K562 (cell line): ENCODE measurements around the gene FES. TPM values are rescaled to one million over a fixed set of nuclear protein-coding genes. Genes with fewer than 3 reads are reported as not detected.

ENCODE experiments used
- CC2D1A ChIP-seq: fragments of 450-650 bp; IDR thresholded peaks from 2 replicates; pipeline ENCODE4 v1.6.1; 2017; ENCODE audit warnings: mild to moderate bottlenecking
- EWSR1 ChIP-seq: fragments of 450-650 bp; IDR thresholded peaks from 2 replicates; pipeline ENCODE4 v1.6.1; 2018; ENCODE audit warnings: borderline replicate concordance, mild to moderate bottlenecking, low read depth, moderate library complexity; ENCODE audit not compliant: partially characterized antibody
- GATAD2B ChIP-seq: fragments of 450-650 bp; IDR thresholded peaks from 2 replicates; pipeline ENCODE4 v1.6.1; 2017; ENCODE audit warnings: mild to moderate bottlenecking, borderline replicate concordance
- HNRNPH1 ChIP-seq: fragments of 200-400 bp; formaldehyde crosslinking; optimal IDR thresholded peaks from 2 replicates; pipeline ENCODE3; 2017; ENCODE audit warnings: low read depth, mild to moderate bottlenecking, low read length, moderate library complexity
- ILF3 ChIP-seq: fragments of 450-650 bp; IDR thresholded peaks from 2 replicates; pipeline ENCODE4 v1.6.1; 2018; ENCODE audit warnings: antibody characterized with exemption, mild to moderate bottlenecking, moderate library complexity, borderline replicate concordance
- LEF1 ChIP-seq: fragments of 450-650 bp; IDR thresholded peaks from 2 replicates; pipeline ENCODE4 v1.6.1; 2016; ENCODE audit warnings: mild to moderate bottlenecking
- MAZ ChIP-seq, 2 experiments: fragments of 450-650 bp in 1 of 2; sonication (generic) in 1 of 2; formaldehyde crosslinking; IDR thresholded peaks in 1 of 2; conservative IDR thresholded peaks in 1 of 2; 2 replicates each; pipeline versions ENCODE4 v1.4.0 to v1.5.0; 2020; ENCODE audit warnings: mild to moderate bottlenecking in 1 of 2, missing genetic modification reagents in 1 of 2
- NFRKB ChIP-seq: fragments of 450-650 bp; IDR thresholded peaks from 2 replicates; pipeline ENCODE4 v1.6.1; 2016; ENCODE audit warnings: low read depth
- POLR2G ChIP-seq: fragments of 200-400 bp; formaldehyde crosslinking; IDR thresholded peaks from 2 replicates; pipeline ENCODE4 v1.6.1; 2017; ENCODE audit warnings: low read depth, mild to moderate bottlenecking, antibody characterized with exemption, low read length, moderate library complexity
- PRMT5 ChIP-seq: sonication (generic); formaldehyde crosslinking; IDR thresholded peaks from 2 replicates; pipeline ENCODE4 v1.5.0; 2020; ENCODE audit warnings: missing genetic modification reagents
- RBBP5 ChIP-seq: fragments of 200-600 bp; sonication (generic); IDR thresholded peaks from 2 replicates; pipeline ENCODE4 v1.6.1; 2012; ENCODE audit warnings: borderline replicate concordance, mild to moderate bottlenecking, low read length, control low read depth, inconsistent platforms; ENCODE audit not compliant: insufficient read depth, poor library complexity, severe bottlenecking
- RCOR1 ChIP-seq, 2 experiments: IDR thresholded peaks; 2 replicates each; pipeline ENCODE4 v1.6.1; 2012; ENCODE audit warnings: low read depth in 2 of 2, low read length in 2 of 2, borderline replicate concordance in 1 of 2, improper control_type of control experiment in 1 of 2
- SMARCE1 ChIP-seq: fragments of 450-650 bp; IDR thresholded peaks from 2 replicates; pipeline ENCODE4 v1.7.1; 2016; ENCODE audit warnings: mild to moderate bottlenecking
- XRCC3 ChIP-seq: fragments of 450-650 bp; IDR thresholded peaks from 2 replicates; pipeline ENCODE4 v1.6.1; 2017; ENCODE audit warnings: mild to moderate bottlenecking, moderate library complexity
- polyA plus RNA-seq, 8 experiments: library from polyadenylated mRNA; depleted of rRNA in 4 of 8; stranded (reverse) in 5 of 8; unstranded in 3 of 8; fragments of >200 nt; fragmentation: Nextera tagmentation in 2 of 8; fragmentation: Illumina TruSeq in 1 of 8; extraction: Ambion mirVana in 2 of 8; extraction: Trizol in 1 of 8; gene quantifications; 2 replicates each; pipeline versions ENCODE4 v1.2.1 to v1.2.3, GENCODE V29; 2011 to 2014; ENCODE audit warnings: inconsistent platforms in 1 of 8, missing spikeins in 1 of 8
- total RNA-seq, 7 experiments: library from RNA; depleted of rRNA in 6 of 7; stranded (reverse); fragments of >200 nt in 6 of 7; fragmentation: Illumina TruSeq in 2 of 7; extraction: Trizol in 2 of 7; gene quantifications; 2 replicates each; pipeline versions ENCODE4 v1.2.1 to v1.2.3, GENCODE V29; 2011 to 2021; ENCODE audit warnings: low replicate concordance in 1 of 7
- TF ChIP-seq, protein P1 (sequence below): fragments of 450-650 bp; IDR thresholded peaks from 2 replicates; pipeline ENCODE4 v1.6.1; 2016; ENCODE audit warnings: mild to moderate bottlenecking, moderate library complexity

Gene FES
- total and polyA plus RNA-seq, 9 of the 15 experiments (the other 6 are each of a cell fraction or from before 2014, with no cell fraction given) = 0.38 to 2.6 (median 0.82) TPM

GRCh38 chr15:90902840-90903732, 18.8 kb downstream of the FES start, which contains the start of gene MAN2A2 (continued):
- TF ChIP-seq, protein P1, sequence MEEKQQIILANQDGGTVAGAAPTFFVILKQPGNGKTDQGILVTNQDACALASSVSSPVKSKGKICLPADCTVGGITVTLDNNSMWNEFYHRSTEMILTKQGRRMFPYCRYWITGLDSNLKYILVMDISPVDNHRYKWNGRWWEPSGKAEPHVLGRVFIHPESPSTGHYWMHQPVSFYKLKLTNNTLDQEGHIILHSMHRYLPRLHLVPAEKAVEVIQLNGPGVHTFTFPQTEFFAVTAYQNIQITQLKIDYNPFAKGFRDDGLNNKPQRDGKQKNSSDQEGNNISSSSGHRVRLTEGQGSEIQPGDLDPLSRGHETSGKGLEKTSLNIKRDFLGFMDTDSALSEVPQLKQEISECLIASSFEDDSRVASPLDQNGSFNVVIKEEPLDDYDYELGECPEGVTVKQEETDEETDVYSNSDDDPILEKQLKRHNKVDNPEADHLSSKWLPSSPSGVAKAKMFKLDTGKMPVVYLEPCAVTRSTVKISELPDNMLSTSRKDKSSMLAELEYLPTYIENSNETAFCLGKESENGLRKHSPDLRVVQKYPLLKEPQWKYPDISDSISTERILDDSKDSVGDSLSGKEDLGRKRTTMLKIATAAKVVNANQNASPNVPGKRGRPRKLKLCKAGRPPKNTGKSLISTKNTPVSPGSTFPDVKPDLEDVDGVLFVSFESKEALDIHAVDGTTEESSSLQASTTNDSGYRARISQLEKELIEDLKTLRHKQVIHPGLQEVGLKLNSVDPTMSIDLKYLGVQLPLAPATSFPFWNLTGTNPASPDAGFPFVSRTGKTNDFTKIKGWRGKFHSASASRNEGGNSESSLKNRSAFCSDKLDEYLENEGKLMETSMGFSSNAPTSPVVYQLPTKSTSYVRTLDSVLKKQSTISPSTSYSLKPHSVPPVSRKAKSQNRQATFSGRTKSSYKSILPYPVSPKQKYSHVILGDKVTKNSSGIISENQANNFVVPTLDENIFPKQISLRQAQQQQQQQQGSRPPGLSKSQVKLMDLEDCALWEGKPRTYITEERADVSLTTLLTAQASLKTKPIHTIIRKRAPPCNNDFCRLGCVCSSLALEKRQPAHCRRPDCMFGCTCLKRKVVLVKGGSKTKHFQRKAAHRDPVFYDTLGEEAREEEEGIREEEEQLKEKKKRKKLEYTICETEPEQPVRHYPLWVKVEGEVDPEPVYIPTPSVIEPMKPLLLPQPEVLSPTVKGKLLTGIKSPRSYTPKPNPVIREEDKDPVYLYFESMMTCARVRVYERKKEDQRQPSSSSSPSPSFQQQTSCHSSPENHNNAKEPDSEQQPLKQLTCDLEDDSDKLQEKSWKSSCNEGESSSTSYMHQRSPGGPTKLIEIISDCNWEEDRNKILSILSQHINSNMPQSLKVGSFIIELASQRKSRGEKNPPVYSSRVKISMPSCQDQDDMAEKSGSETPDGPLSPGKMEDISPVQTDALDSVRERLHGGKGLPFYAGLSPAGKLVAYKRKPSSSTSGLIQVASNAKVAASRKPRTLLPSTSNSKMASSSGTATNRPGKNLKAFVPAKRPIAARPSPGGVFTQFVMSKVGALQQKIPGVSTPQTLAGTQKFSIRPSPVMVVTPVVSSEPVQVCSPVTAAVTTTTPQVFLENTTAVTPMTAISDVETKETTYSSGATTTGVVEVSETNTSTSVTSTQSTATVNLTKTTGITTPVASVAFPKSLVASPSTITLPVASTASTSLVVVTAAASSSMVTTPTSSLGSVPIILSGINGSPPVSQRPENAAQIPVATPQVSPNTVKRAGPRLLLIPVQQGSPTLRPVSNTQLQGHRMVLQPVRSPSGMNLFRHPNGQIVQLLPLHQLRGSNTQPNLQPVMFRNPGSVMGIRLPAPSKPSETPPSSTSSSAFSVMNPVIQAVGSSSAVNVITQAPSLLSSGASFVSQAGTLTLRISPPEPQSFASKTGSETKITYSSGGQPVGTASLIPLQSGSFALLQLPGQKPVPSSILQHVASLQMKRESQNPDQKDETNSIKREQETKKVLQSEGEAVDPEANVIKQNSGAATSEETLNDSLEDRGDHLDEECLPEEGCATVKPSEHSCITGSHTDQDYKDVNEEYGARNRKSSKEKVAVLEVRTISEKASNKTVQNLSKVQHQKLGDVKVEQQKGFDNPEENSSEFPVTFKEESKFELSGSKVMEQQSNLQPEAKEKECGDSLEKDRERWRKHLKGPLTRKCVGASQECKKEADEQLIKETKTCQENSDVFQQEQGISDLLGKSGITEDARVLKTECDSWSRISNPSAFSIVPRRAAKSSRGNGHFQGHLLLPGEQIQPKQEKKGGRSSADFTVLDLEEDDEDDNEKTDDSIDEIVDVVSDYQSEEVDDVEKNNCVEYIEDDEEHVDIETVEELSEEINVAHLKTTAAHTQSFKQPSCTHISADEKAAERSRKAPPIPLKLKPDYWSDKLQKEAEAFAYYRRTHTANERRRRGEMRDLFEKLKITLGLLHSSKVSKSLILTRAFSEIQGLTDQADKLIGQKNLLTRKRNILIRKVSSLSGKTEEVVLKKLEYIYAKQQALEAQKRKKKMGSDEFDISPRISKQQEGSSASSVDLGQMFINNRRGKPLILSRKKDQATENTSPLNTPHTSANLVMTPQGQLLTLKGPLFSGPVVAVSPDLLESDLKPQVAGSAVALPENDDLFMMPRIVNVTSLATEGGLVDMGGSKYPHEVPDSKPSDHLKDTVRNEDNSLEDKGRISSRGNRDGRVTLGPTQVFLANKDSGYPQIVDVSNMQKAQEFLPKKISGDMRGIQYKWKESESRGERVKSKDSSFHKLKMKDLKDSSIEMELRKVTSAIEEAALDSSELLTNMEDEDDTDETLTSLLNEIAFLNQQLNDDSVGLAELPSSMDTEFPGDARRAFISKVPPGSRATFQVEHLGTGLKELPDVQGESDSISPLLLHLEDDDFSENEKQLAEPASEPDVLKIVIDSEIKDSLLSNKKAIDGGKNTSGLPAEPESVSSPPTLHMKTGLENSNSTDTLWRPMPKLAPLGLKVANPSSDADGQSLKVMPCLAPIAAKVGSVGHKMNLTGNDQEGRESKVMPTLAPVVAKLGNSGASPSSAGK = 0 out of 2 replicates have a peak, but pooled peaks have one; percentile 29
- peak; percentile 68; the same call in 1 of the 2 replicates for TF ChIP-seq NFRKB
- TF ChIP-seq CC2D1A = no peak
- peak; percentile 41 for TF ChIP-seq SMARCE1
- TF ChIP-seq ILF3 = no peak
- TF ChIP-seq GATAD2B = no peak
- no peak for TF ChIP-seq LEF1
- TF ChIP-seq MAZ (CRISPR knock-in tag; conservative IDR thresholded peaks at IDR 0.05 in 1 of 2, IDR thresholded peaks at IDR 0.05 in 1 of 2) = peak; percentile 50 to 57; a peak in 1 of 4 replicates
- TF ChIP-seq PRMT5 = no peak
- TF ChIP-seq RBBP5 = peak; percentile 57
- TF ChIP-seq EWSR1 = no peak
- peak; percentile 83 for TF ChIP-seq POLR2G
- peak in 1 of 2 experiments; percentile 43; a peak in 1 of 4 replicates for TF ChIP-seq RCOR1 (IDR thresholded peaks at IDR 0.05; ENCODE audit: borderline replicate concordance in 1 of 2, low read depth in 2 of 2, low read length in 2 of 2)
- no peak for TF ChIP-seq XRCC3
- TF ChIP-seq HNRNPH1 = no peak
